ENCODE measurements around the gene HOXC12. TPM values are rescaled to one million over a fixed set of nuclear protein-coding genes. Genes with fewer than 3 reads are reported as not detected.

Gene HOXC12
- total RNA-seq, 4 donors from 2014 or later = not detected

GRCh38 chr12:53967421-53967925 lies 12.8 kb downstream of the HOXC12 start:
- H3K36me3 ChIP-seq = no peaks in the 10 kb centered on the region
- no peak for DNase-seq
- H3K27me3 ChIP-seq = peaks cover 0 to 89% of the 10 kb centered on the region in 2 donors
- peaks cover 0 to 5% (median 4%) of the 10 kb centered on the region in 4 donors for H3K4me1 ChIP-seq
- H3K4me3 ChIP-seq = no peak overlapping the region
- H3K9me3 ChIP-seq = no peaks in the 10 kb centered on the region
- no peak overlapping the region for H3K27ac ChIP-seq
- TF ChIP-seq POLR2A (IDR thresholded peaks at IDR 0.05) = no peak
- TF ChIP-seq, protein P1, sequence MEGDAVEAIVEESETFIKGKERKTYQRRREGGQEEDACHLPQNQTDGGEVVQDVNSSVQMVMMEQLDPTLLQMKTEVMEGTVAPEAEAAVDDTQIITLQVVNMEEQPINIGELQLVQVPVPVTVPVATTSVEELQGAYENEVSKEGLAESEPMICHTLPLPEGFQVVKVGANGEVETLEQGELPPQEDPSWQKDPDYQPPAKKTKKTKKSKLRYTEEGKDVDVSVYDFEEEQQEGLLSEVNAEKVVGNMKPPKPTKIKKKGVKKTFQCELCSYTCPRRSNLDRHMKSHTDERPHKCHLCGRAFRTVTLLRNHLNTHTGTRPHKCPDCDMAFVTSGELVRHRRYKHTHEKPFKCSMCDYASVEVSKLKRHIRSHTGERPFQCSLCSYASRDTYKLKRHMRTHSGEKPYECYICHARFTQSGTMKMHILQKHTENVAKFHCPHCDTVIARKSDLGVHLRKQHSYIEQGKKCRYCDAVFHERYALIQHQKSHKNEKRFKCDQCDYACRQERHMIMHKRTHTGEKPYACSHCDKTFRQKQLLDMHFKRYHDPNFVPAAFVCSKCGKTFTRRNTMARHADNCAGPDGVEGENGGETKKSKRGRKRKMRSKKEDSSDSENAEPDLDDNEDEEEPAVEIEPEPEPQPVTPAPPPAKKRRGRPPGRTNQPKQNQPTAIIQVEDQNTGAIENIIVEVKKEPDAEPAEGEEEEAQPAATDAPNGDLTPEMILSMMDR (IDR thresholded peaks at IDR 0.05) = no peak

DNA sequence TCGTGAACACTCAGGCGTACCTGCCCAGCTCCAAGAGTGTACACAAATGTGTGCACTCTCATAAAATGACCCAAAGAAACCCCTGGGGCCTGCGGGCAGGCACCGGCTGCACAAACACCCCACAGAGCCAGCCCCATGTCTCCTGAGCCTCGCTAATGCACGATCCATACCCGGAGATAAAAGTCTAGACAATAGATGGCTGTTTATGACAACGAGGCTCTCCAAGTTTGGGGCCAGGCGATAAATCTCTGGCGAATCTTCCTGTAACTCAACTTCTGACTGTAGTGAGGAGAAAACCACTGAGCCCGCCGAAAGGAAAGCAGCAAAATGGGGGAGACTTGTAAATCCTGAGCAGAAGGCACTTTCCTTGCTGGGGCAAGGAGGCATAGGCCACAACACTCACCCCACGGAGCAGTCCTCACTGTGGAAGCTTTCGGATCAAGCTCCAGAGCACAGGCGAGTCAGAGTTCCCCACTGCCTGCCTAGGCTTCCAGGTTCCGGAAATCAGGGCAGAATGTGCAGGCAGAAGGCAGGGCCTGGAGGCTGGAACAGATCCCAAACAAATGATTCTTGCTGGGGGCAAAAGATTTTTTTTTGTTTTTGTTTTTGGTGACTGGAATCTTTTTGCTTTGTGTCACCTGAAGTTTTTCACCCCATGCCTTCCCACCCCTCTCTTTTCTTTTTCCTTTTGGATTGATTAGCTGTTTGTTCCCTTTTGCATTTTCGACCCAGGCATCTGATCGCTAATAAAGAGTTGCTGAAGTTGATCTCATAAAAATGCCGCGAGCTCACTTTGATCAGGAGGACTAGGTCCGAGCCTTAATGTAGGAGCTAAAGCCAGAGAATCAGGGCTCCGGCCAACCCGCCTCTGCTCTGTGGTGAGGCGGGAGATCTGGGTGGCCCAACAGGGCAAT lies 13.8 kb downstream of the HOXC12 start:
- no peak for TF ChIP-seq POLR2A (IDR thresholded peaks at IDR 0.05)
- TF ChIP-seq, protein P1 (IDR thresholded peaks at IDR 0.05) = no peak
- Histone ChIP-seq H3K27ac (no peak overlapping the region), H3K36me3 (no peaks in the 10 kb centered on the region), H3K27me3 (peaks cover 0 to 90% of the 10 kb centered on the region in 2 donors), H3K4me1 (peaks cover 0 to 6% (median 5%) of the 10 kb centered on the region in 4 donors), H3K4me3 (no peak overlapping the region), H3K9me3 (peaks cover 0 to 3% (median 0%) of the 10 kb centered on the region in 4 donors)
- no peak for DNase-seq

DNA sequence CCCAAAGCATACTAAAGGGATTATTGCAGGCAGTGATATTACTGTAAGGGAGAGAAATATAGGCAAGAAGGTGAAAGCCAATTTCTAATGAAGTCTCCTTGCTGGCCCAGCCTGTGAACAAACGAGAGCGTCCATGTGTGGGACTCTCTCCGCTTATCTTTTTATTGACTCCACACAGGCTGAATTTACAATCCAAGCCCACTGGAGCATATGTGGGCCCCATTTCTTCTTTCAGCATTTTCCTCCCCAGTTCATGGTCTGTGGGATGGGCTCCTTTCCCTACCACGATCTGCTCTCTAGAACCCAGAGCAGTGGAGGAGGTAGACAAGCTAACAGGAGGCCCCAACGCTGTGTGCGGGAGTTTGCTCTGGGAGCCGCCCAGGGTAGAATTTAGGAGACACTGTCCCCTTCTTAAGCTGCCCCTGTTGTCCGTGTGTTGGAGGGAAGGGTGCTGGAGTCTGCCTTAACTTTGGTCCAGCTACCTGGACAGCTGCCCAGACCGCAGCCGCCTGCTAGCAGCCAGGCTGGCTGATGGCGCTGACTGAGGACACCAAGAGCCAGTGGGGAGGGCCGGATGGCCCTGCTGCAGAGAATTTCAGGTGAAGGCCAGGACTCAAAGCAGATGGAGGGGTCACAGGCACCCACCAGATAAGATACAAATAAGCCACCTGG lies 15.0 kb downstream of the HOXC12 start:
- Histone ChIP-seq H3K4me1 (peaks cover 0 to 19% (median 10%) of the 10 kb centered on the region in 4 donors), H3K9me3 (peaks cover 0 to 6% (median 0%) of the 10 kb centered on the region in 4 donors), H3K27me3 (peaks cover 0 to 90% of the 10 kb centered on the region in 2 donors), H3K4me3 (no peak overlapping the region), H3K36me3 (no peaks in the 10 kb centered on the region), H3K27ac (no peak overlapping the region)
- no peak for DNase-seq
- TF ChIP-seq POLR2A (IDR thresholded peaks at IDR 0.05) = no peak
- TF ChIP-seq, protein P1 (IDR thresholded peaks at IDR 0.05) = no peak

- no peak overlapping the region for H3K27ac ChIP-seq
- H3K36me3 ChIP-seq = no peaks in the 10 kb centered on the region
- no peak overlapping the region for H3K4me3 ChIP-seq
- TF ChIP-seq, protein P1 (IDR thresholded peaks at IDR 0.05) = no peak
- no peak for TF ChIP-seq POLR2A (IDR thresholded peaks at IDR 0.05)
- peaks cover 0 to 6% (median 0%) of the 10 kb centered on the region in 4 donors for H3K9me3 ChIP-seq
- H3K4me1 ChIP-seq = peaks cover 0 to 25% (median 16%) of the 10 kb centered on the region in 4 donors
- no peak for DNase-seq
- peaks cover 0 to 88% of the 10 kb centered on the region in 2 donors for H3K27me3 ChIP-seq
These were observed 15.7 kb downstream of the HOXC12 start for GRCh38 chr12:53970451-53970850.

- Histone ChIP-seq H3K4me1 (peaks cover 0 to 28% (median 16%) of the 10 kb centered on the region in 4 donors), H3K9me3 (peaks cover 0 to 6% (median 0%) of the 10 kb centered on the region in 4 donors), H3K27me3 (peaks cover 0 to 84% of the 10 kb centered on the region in 2 donors), H3K27ac (no peak overlapping the region), H3K36me3 (no peaks in the 10 kb centered on the region), H3K4me3 (no peak overlapping the region)
- DNase-seq = no peak
- TF ChIP-seq, protein P1 (IDR thresholded peaks at IDR 0.05) = no peak
- no peak for TF ChIP-seq POLR2A (IDR thresholded peaks at IDR 0.05)
These were observed 16.4 kb downstream of the HOXC12 start for GRCh38 chr12:53971129-53971528.
